Neuronal stem cell (in vitro differentiated cells): ENCODE data around the gene TTF1.

Experiments
- DNase-seq: peaks from one replicate; pipeline ENCODE4 v3.0.0-alpha.2; 2013; ENCODE audit warnings: low spot score
- H2AFZ ChIP-seq: one replicate; pipeline ENCODE4 v1.6.1; 2013; ENCODE audit warnings: mild to moderate bottlenecking, low read length, inconsistent platforms
- H2AK5ac ChIP-seq: 2 replicates; pipeline ENCODE4 v1.6.1; 2013; ENCODE audit warnings: low read depth, mild to moderate bottlenecking, inconsistent platforms, low read length, moderate library complexity, mixed read lengths
- H2BK120ac ChIP-seq: 2 replicates; pipeline ENCODE4 v1.6.1; 2013; ENCODE audit warnings: low read depth, mild to moderate bottlenecking, inconsistent platforms, low read length, moderate library complexity, mixed read lengths
- H2BK12ac ChIP-seq: one replicate; pipeline ENCODE4 v1.6.1; 2013; ENCODE audit warnings: low read length, inconsistent platforms
- H2BK15ac ChIP-seq: 2 replicates; pipeline ENCODE4 v1.6.1; 2013; ENCODE audit warnings: mild to moderate bottlenecking, low read length, inconsistent platforms, mixed read lengths
- H2BK5ac ChIP-seq: one replicate; pipeline ENCODE4 v1.6.1; 2013; ENCODE audit warnings: inconsistent platforms, mild to moderate bottlenecking, low read length, moderate library complexity
- H3K14ac ChIP-seq: one replicate; pipeline ENCODE4 v1.6.1; 2013; ENCODE audit warnings: low read length, inconsistent platforms
- H3K18ac ChIP-seq: 2 replicates; pipeline ENCODE4 v1.6.1; 2013; ENCODE audit warnings: low read length, inconsistent platforms
- H3K23ac ChIP-seq: 2 replicates; pipeline ENCODE4 v1.6.1; 2013; ENCODE audit warnings: low read depth, mild to moderate bottlenecking, mixed read lengths, low read length, inconsistent platforms; ENCODE audit not compliant: poor library complexity
- H3K27ac ChIP-seq: replicated peaks from 3 replicates; pipeline ENCODE4 v1.5.1; 2013; ENCODE audit warnings: low read length, inconsistent platforms
- H3K27me3 ChIP-seq, 3 experiments: 2 replicates each; pipeline ENCODE4 v1.6.1; 2013; ENCODE audit warnings: low read length in 3 of 3, mild to moderate bottlenecking in 2 of 3, inconsistent platforms in 1 of 3, low read depth in 1 of 3, mixed read lengths in 1 of 3, moderate library complexity in 1 of 3; ENCODE audit not compliant: control insufficient read depth in 3 of 3, insufficient read depth in 3 of 3
- H3K36me3 ChIP-seq, 2 donors: replicated peaks in 1 of 2; 2 replicates each; pipeline ENCODE4 v1.6.1; 2013; ENCODE audit warnings: low read length in 2 of 2; ENCODE audit not compliant: control insufficient read depth in 2 of 2, insufficient read depth in 2 of 2
- H3K4ac ChIP-seq: 2 replicates; pipeline ENCODE4 v1.6.1; 2013; ENCODE audit warnings: inconsistent platforms, mild to moderate bottlenecking, low read length, moderate library complexity
- H3K4me1 ChIP-seq, 2 donors: 1 replicate in 1 of 2; 2 replicates in 1 of 2; pipeline ENCODE4 v1.6.1; 2013; ENCODE audit warnings: low read length in 2 of 2, low read depth in 1 of 2; ENCODE audit not compliant: control insufficient read depth in 2 of 2, insufficient read depth in 1 of 2
- H3K4me2 ChIP-seq: one replicate; pipeline ENCODE4 v1.6.1; 2013; ENCODE audit warnings: mild to moderate bottlenecking, low read length, inconsistent platforms; ENCODE audit not compliant: insufficient read depth, poor library complexity, severe bottlenecking
- H3K4me3 ChIP-seq, 2 donors: 2 replicates each; pipeline ENCODE4 v1.5.1; 2013; ENCODE audit warnings: low read length in 2 of 2, mild to moderate bottlenecking in 2 of 2, inconsistent platforms in 1 of 2, moderate library complexity in 1 of 2
- H3K79me1 ChIP-seq: one replicate; pipeline ENCODE4 v1.6.1; 2013; ENCODE audit warnings: low read depth, mild to moderate bottlenecking, inconsistent platforms, low read length, moderate library complexity
- H3K9ac ChIP-seq: one replicate; pipeline ENCODE4 v1.6.1; 2013; ENCODE audit warnings: mild to moderate bottlenecking, low read depth, low read length, inconsistent platforms; ENCODE audit not compliant: poor library complexity
- H3K9me3 ChIP-seq, 2 donors: replicated peaks in 1 of 2; 2 replicates each; pipeline versions ENCODE3 to v1.6.1; 2013; ENCODE audit warnings: low read length in 2 of 2, mild to moderate bottlenecking in 2 of 2, inconsistent platforms in 1 of 2, low read depth in 1 of 2, mixed read lengths in 1 of 2, moderate library complexity in 1 of 2; ENCODE audit not compliant: control insufficient read depth in 2 of 2, insufficient read depth in 1 of 2
- H4K8ac ChIP-seq: one replicate; pipeline ENCODE4 v1.6.1; 2013; ENCODE audit warnings: low read depth, mild to moderate bottlenecking, inconsistent platforms, low read length, moderate library complexity
- H4K91ac ChIP-seq: one replicate; pipeline ENCODE4 v1.6.1; 2013; ENCODE audit warnings: low read length, low read depth, mild to moderate bottlenecking, inconsistent platforms; ENCODE audit not compliant: poor library complexity
- WGBS, 2 donors: extraction: QIAGEN DNeasy Blood & Tissue Kit; methylation state at CpG; one replicate each; pipeline ENCODE4 v1.1.7; 2013; ENCODE audit warnings: missing lambda C conversion rate in 2 of 2, mixed read lengths in 1 of 2; ENCODE audit not compliant: insufficient read length in 2 of 2, insufficient replicate concordance in 1 of 2; ENCODE audit errors: extremely low coverage in 2 of 2; 5-methylcytosine and 5-hydroxymethylcytosine counted together

Gene TTF1

DNA sequence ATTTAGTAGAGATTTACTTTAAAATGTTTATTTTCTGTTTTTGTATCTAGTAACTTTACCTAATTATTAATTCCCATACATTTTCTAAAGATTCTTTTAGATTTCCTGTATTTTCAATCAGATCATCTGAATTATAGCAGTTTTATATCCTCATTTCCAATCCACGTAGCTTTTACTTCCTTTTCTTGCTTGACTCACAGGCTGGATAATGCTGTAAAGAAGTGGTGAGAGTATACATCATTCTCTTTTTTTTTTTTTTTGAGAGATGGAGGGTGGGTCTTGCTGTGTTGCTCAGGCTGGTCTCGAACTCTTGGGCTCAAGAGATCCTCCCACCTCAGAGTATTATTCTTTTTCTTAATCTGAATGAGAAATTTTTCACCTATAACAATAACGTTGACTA lies 40.7 kb downstream of the TTF1 start:
- Histone ChIP-seq H3K36me3 (no peaks in the 10 kb centered on the region), H4K8ac (no peak overlapping the region), H3K27me3 (no peaks in the 10 kb centered on the region), H3K9ac (no peak overlapping the region), H2AK5ac (no peak overlapping the region), H2BK12ac (no peak overlapping the region), H3K79me1 (no peaks in the 10 kb centered on the region), H3K4ac (no peak overlapping the region), H3K4me3 (no peak overlapping the region), H3K18ac (no peak overlapping the region), H3K23ac (no peak overlapping the region), H3K4me2 (no peak overlapping the region), H3K9me3 (no peaks in the 10 kb centered on the region), H3K27ac (no peak overlapping the region), H2BK5ac (no peak overlapping the region), H2BK120ac (no peak overlapping the region), H2BK15ac (no peak overlapping the region), H3K4me1 (no peaks in the 10 kb centered on the region), H4K91ac (no peak overlapping the region), H3K14ac (no peak overlapping the region), H2AFZ (no peak overlapping the region)
- DNase-seq, result no peak
- no CpG with 5 or more reads among the region's 3 CpGs for WGBS, 2 donors

DNA sequence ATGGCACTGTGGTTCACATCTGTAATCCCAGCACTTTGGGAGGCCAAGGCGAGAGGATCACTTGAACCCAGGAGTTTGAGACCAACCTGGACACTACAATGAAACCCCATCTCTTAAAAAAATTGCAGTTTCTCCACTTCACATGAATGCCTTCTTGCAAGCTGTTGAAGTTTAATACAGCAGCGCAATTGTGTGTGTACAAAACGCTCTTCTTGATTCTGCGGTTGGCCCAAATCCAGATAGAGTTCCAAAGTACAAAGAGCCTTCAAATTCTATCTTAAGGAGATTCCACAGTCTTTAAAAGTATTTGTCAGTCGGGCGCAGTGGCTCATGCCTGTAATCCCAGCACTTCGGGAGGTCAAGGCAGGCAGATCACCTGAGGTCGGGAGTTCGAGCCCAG lies 42.6 kb downstream of the TTF1 start:
- Histone ChIP-seq H4K8ac (no peak overlapping the region), H3K27me3 (no peaks in the 10 kb centered on the region), H3K27ac (no peak overlapping the region), H3K79me1 (no peaks in the 10 kb centered on the region), H2BK5ac (no peak overlapping the region), H3K4me2 (no peak overlapping the region), H3K4ac (no peak overlapping the region), H3K9ac (no peak overlapping the region), H2BK15ac (no peak overlapping the region), H3K23ac (no peak overlapping the region), H3K14ac (no peak overlapping the region), H2BK12ac (no peak overlapping the region), H3K18ac (no peak overlapping the region), H3K4me1 (no peaks in the 10 kb centered on the region), H2AFZ (no peak overlapping the region), H3K4me3 (no peak overlapping the region), H4K91ac (no peak overlapping the region), H2AK5ac (no peak overlapping the region), H2BK120ac (no peak overlapping the region), H3K9me3 (no peaks in the 10 kb centered on the region), H3K36me3 (no peaks in the 10 kb centered on the region)
- no CpG with 5 or more reads among the region's 9 CpGs for WGBS, 2 donors
- no peak for DNase-seq

DNA sequence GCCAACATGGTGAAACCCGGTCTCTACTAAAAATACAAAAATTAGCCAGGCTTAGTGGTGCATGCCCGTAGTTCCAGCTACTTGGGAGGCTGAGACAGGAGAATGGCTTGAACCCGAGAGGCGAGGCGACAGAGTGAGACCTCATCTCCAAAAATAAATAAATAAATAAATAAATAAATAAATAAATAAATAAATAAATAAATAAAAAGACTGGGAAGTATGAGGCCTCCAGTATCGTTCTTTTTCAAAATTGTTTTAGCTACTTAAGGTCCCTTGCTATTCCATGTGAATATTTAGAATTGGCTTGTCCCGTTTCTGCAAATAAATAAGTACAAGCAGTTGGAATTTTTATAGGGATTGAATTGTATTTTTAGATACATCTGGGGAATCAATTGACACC lies 48.9 kb downstream of the TTF1 start:
- Histone ChIP-seq H3K9me3 (no peaks in the 10 kb centered on the region), H2BK120ac (no peak overlapping the region), H3K36me3 (peaks cover 3 to 12% of the 10 kb centered on the region in 2 donors), H3K27me3 (peaks cover 0 to 1% (median 0%) of the 10 kb centered on the region in 3 experiments), H3K18ac (no peak overlapping the region), H3K23ac (no peak overlapping the region), H3K14ac (no peak overlapping the region), H3K4me3 (no peak overlapping the region), H2BK15ac (no peak overlapping the region), H2AFZ (no peak overlapping the region), H4K8ac (no peak overlapping the region), H2AK5ac (no peak overlapping the region), H2BK12ac (no peak overlapping the region), H3K9ac (no peak overlapping the region), H3K4me1 (peaks cover 4 to 6% of the 10 kb centered on the region in 2 donors), H2BK5ac (no peak overlapping the region), H3K27ac (no peak overlapping the region), H4K91ac (no peak overlapping the region), H3K4me2 (no peak overlapping the region), H3K4ac (no peak overlapping the region), H3K79me1 (peaks cover 6% of the 10 kb centered on the region)
- DNase-seq, result no peak
- no CpG with 5 or more reads among the region's 7 CpGs for WGBS, 2 donors

GRCh38 chr9:132356324-132356924 lies 50.2 kb downstream of the TTF1 start:
- H4K8ac ChIP-seq, result no peak overlapping the region
- peaks cover 6% of the 10 kb centered on the region for H3K79me1 ChIP-seq

More at GRCh38 chr9:132356324-132356924, 50.2 kb downstream of the TTF1 start:
- H3K18ac ChIP-seq, result no peak overlapping the region
- no peak overlapping the region for H2AFZ ChIP-seq
- no peak overlapping the region for H3K4me3 ChIP-seq
- H3K9ac ChIP-seq, result no peak overlapping the region
- H3K27me3 ChIP-seq, result peaks cover 0 to 1% (median 0%) of the 10 kb centered on the region in 3 experiments
- H3K4me2 ChIP-seq, result no peak overlapping the region
- H2BK12ac ChIP-seq, result no peak overlapping the region
- no peak overlapping the region for H4K91ac ChIP-seq
- H2BK15ac ChIP-seq, result no peak overlapping the region
- DNase-seq, result no peak
- H2BK5ac ChIP-seq, result no peak overlapping the region
- no peak overlapping the region for H2BK120ac ChIP-seq
- H3K36me3 ChIP-seq, result peaks cover 10 to 26% of the 10 kb centered on the region in 2 donors
- no peak overlapping the region for H3K27ac ChIP-seq
- H3K9me3 ChIP-seq, result no peaks in the 10 kb centered on the region
- H3K4me1 ChIP-seq, result peaks cover 4 to 6% of the 10 kb centered on the region in 2 donors
- H3K23ac ChIP-seq, result no peak overlapping the region
- peak overlapping the region; percentile 28 for H2AK5ac ChIP-seq
- no peak overlapping the region for H3K4ac ChIP-seq
- H3K14ac ChIP-seq, result no peak overlapping the region
- no CpG with 5 or more reads among the region's 26 CpGs for WGBS, 2 donors
